GM12865 (cell line): ENCODE results near the gene COMMD9.

Source experiments
- DNase-seq: peaks from one replicate; pipeline ENCODE4 v3.0.0; 2010; ENCODE audit warnings: low read depth
- H3K4me3 ChIP-seq: 2 replicates; pipeline ENCODE4 v1.5.1; 2011; ENCODE audit warnings: mild to moderate bottlenecking, low read depth, low read length, control low read depth
- TF ChIP-seq, protein P1 (sequence below): IDR thresholded peaks from 2 replicates; pipeline ENCODE4 v1.5.1; 2011; ENCODE audit warnings: low read length, control low read depth, low read depth, inconsistent platforms; ENCODE audit not compliant: insufficient read depth; ENCODE audit errors: missing control alignments

COMMD9 gene

DNA sequence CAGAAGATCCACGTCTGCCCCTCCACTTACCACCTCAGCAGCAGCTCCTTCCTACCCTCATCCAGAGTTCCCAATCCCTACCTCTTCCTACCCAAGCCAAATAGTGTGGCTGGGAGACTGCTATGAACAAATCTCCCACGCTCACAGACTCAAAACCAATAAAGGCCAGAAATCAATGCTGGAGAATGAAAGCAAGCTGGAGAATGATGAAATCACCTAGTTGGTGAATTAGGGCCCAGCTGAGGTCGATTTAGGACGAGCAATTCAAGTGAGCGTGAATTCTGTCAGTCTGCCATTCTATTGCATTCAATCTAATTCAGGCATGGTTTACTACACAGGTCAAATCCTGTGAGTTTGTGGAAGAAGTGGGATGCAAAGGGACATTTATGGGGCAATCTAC, 22.5 kb downstream of the COMMD9 start:
- no peak overlapping the region for H3K4me3 ChIP-seq
- DNase-seq: no peak
- TF ChIP-seq, protein P1, sequence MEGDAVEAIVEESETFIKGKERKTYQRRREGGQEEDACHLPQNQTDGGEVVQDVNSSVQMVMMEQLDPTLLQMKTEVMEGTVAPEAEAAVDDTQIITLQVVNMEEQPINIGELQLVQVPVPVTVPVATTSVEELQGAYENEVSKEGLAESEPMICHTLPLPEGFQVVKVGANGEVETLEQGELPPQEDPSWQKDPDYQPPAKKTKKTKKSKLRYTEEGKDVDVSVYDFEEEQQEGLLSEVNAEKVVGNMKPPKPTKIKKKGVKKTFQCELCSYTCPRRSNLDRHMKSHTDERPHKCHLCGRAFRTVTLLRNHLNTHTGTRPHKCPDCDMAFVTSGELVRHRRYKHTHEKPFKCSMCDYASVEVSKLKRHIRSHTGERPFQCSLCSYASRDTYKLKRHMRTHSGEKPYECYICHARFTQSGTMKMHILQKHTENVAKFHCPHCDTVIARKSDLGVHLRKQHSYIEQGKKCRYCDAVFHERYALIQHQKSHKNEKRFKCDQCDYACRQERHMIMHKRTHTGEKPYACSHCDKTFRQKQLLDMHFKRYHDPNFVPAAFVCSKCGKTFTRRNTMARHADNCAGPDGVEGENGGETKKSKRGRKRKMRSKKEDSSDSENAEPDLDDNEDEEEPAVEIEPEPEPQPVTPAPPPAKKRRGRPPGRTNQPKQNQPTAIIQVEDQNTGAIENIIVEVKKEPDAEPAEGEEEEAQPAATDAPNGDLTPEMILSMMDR: no peak

DNA sequence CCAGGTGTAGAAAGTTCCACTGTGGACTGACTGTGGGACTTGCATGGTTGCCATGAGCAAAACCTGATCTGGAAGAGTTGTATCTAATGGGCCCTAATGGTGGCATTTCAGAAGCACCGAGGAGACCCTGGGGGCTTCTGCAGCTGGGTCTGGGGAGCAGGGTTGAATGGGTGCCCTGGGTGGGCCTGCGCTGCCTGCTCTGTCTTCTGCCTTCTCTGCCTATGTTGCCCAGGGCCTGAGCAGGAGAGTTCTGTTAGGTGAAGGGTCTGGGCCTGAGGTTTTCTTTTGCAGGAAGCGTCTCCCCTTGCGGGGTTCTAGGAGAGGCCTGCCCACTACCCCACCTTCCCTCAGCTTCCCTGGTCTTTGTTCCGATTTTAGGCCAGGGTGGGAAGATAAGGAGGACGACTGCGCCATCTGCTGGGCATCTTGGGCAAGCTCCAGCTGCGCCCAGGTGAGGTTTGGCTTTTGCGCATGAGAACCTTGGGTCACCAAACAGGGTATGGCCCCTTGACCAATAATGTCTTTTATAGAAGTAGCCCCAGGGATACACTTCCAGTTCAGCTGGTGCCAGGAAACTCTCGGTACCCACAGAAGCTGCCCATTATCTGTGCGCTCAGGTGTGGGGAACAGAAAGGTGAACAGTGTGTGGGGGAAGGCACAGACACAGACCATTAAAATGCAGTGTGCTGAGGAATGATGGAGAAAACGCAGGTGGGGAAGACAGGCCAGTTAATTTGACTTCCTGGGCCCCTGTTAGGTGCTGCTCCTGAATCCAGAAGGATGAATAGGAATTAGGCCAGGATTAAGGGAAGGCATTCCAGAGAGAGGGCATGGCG, 23.2 kb downstream of the COMMD9 start:
- TF ChIP-seq, protein P1: peak; percentile 84
- no peak overlapping the region for H3K4me3 ChIP-seq
- DNase-seq: peak; percentile 61

DNA sequence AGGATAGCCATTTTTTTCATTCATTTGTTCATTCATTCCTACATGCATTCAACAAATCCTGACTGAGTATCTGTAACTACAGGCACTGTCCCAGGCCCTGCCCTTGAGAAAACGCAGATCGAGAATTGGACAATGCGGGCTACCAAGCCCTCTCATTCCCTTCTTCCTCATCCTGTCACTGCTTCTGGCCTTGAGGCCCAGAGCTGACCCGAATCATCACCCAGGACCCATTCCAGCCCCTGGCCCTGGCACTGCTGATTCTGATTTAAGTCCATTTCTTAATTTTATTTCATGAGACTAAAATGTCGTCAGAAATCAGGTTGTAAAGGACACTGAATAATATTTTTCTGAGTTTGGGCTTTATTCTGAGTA, 24.3 kb downstream of the COMMD9 start:
- TF ChIP-seq, protein P1: no peak
- DNase-seq: no peak
- H3K4me3 ChIP-seq: no peak overlapping the region

DNA sequence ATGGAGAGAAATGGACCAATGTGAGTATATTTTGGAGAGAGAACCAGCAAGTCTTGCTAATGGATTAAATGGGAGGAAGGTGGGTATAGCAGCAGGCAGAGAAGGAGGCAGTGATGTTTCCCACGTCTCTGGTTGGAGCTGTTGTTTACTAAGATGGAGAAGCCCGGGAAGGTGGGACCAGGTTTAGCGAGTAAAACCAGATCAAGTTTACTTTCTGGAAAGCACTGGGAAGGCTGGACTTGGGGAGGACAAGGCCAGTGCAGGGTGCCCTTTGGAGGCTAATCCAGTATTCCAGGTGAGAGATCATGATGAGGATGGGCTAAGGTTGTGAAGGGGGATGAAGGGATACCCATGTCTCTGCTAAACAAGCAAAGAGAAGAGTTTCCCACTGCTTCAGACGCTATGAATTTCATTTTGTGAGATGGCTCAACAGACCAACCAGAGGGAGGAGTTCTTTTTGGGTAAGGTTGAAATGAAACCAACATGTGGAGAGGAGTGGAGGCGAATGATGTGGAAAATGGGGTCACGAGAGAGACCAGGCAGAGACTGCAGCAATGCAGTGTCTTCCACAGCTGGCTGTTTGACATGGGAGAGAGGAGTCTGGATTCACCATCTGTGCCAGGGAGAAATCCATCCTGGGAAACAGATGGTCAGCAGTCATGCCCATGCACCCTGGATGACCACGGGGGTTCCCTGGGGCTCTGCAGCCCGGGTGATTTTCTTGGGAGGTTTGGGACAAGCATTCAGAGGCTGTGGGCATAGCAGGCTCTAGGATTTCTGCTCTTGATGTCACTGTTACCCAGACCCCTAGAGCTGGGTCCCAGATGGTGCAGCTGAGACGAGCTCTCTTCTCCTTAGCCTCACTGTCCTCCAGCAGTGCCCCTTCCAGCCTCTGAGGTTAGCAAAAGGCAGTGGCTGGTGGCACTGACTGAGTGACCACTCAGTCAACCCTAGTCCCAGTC, 24.9 kb downstream of the COMMD9 start:
- TF ChIP-seq, protein P1: no peak
- no peak for DNase-seq
- no peak overlapping the region for H3K4me3 ChIP-seq

DNA sequence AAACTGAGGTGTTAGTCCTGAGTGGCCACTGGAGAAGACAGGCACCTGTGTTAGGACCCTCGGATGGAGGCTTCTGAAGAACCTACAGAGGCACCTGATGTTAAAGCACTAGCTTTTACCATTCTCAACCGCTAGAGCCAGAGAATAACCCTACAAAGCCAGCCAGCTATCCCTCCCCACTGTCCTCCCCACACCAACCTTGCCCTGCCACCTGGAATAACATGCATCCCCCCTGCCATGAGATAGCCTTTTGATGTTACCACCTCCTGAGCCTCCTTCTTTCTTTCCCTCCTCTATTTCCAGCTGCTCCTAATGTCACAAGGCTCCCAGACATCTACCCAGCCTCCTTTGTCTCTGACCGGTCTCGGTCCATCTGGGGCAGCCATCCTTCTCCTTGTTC, 28.1 kb downstream of the COMMD9 start:
- DNase-seq: no peak
- TF ChIP-seq, protein P1: no peak
- no peak overlapping the region for H3K4me3 ChIP-seq

DNA sequence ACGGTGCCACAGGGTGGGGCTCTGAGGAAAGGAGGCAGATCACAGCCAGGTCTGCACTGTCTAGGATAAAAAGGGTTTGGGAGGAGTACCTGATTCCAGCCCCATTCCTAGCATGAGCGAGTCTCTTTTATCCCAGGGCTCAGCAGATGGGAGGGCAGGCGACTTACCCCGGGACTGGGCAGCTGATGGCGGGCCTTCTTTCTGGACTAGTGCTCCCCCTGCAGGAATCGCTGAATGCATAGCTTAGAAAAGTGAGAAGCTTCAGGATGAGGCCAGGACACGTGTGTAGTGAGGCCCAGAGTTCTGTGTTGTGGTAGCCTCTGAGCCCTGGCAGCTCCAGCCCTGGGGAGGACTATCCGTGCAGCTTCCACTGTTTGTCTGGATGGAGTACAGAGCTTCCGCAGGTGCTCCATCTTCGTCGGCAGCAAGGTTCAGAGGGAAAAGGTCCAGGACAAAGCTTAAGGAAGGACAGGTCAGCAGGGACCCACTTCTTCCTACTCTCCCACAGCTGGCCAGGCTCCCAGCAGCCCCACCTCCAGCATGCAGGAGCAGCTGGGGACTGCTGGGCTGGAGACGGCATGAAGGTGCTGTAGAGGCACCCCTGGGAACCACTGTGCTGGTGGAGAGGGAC, 30.4 kb downstream of the COMMD9 start:
- TF ChIP-seq, protein P1: peak; percentile 50
- peak; percentile 35 for DNase-seq
- H3K4me3 ChIP-seq: no peak overlapping the region
